Tibial nerve (tissue), 3 donors: ENCODE results near the gene ETS2.

ENCODE experiments used
- CTCF ChIP-seq, 5 experiments: fragments of 200-600 bp in 3 of 5; fragments of 450-650 bp in 2 of 5; sonication (generic) in 3 of 5; IDR thresholded peaks; one replicate each; pipeline ENCODE4 v1.5.1; 2016 to 2019; ENCODE audit warnings: antibody characterized with exemption in 5 of 5, mild to moderate bottlenecking in 3 of 5, moderate library complexity in 2 of 5
- POLR2A ChIP-seq, 2 donors: fragments of 450-650 bp; IDR thresholded peaks; one replicate each; pipeline ENCODE4 v1.6.1; 2017; ENCODE audit warnings: antibody characterized with exemption in 2 of 2, mild to moderate bottlenecking in 2 of 2, moderate library complexity in 2 of 2

- TF ChIP-seq CTCF (IDR thresholded peaks at IDR 0.05) = no peak
- TF ChIP-seq POLR2A (IDR thresholded peaks at IDR 0.05) = no peak
These were observed 46.3 kb upstream of the ETS2 start for GRCh38 chr21:38759413-38759812.
